Embryonic facial prominence (tissue), 1 donor: ENCODE data around the gene GRB2.
"Not testable (repeated sequence)": the region's sequence is repeated elsewhere in the genome, so short reads cannot be mapped to it uniquely, and the experiment has no call there.

Experiments used
- DNase-seq: peaks from one replicate; pipeline ENCODE4 v3.0.0-alpha.2; 2016; ENCODE audit errors: extremely low spot score

GRB2 gene

GRCh38 chr17:75319904-75320691 lies 85.4 kb downstream of the GRB2 start:
- no peak for DNase-seq

GRCh38 chr17:75318615-75319222 lies 86.8 kb downstream of the GRB2 start:
- no peak for DNase-seq

GRCh38 chr17:75318211-75318610 lies 87.3 kb downstream of the GRB2 start:
- DNase-seq: no peak

- no peak for DNase-seq
Observed at GRCh38 chr17:75317671-75318070, 87.8 kb downstream of the GRB2 start.

DNA sequence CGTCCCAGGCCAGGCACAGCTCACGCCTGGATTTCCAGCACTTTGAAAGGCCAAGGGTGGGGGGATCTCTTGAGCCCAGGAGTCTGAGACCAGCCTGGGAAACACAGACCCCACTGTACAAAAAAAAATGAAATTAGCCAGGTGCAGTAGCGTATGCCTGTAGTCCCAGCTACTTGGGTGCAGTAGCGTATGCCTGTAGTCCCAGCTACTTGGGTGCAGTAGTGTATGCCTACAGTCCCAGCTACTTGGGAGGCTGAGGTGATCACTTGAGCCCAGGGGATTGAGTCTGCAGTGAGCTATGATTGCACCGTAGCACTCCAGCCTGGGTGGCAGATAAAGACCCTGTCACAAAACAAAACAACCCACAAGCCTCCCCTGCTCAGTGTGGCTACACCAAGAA lies 89.2 kb downstream of the GRB2 start:
- DNase-seq: no peak

GRCh38 chr17:75315541-75316243 lies 89.8 kb downstream of the GRB2 start:
- no peak for DNase-seq

- no peak for DNase-seq
Observed at GRCh38 chr17:75313941-75314551, 91.4 kb downstream of the GRB2 start.

DNA sequence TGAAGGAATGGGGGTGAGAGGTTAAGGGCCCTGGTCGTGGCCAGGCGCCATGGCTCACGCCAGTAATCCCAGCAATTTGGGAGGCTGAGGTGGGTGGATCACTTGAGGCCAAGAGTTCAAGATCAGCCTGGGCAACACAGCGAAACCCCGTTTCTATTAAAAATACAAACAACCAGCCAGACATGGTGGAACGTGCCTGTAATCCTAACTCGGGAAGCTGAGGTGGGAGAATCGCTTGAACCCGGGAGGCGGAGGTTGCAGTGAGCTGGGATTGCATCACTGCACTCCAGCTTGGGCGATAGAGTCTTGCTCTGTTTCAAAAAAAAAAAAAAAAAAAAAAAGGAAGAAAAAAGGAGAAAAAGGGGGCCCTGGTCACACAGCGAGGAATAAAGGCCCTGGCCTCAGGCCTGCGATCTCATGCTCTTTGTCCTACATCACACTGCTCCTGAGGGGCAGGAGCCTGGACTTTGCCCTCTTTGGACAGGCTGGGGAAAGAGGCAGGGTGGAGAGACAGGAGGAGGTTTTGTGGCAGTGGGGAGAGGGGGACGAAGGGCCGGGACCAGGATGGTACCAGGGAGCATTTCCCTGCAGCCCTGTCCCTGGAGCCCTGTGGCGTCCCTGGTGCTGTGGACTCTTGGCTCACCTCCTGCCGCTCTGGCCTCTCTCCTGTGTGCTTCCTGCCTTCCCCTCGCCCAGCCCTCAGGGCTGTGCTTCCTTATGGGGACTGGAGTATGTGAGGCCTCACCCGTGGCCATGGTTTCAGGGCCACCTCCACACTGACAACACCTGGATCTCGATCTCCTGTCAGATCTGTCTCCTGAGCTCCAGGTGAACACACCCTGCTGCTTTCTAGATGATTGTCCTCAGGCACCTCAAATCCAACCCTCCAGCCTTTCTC lies 96.5 kb downstream of the GRB2 start:
- no peak for DNase-seq

GRCh38 chr17:75307957-75308731 lies 97.3 kb downstream of the GRB2 start:
- no peak for DNase-seq

- no peak for DNase-seq
Observed at GRCh38 chr17:75301502-75302206, 103.8 kb downstream of the GRB2 start.

- no peak for DNase-seq
Observed at GRCh38 chr17:75301049-75301448, 104.4 kb downstream of the GRB2 start.

- DNase-seq: no peak
Observed at GRCh38 chr17:75300280-75300679, 105.2 kb downstream of the GRB2 start.

GRCh38 chr17:75295201-75296158 lies 110.0 kb downstream of the GRB2 start:
- DNase-seq: no peak

- DNase-seq: not testable (repeated sequence)
Observed at GRCh38 chr17:75292810-75293448, 112.5 kb downstream of the GRB2 start.

DNA sequence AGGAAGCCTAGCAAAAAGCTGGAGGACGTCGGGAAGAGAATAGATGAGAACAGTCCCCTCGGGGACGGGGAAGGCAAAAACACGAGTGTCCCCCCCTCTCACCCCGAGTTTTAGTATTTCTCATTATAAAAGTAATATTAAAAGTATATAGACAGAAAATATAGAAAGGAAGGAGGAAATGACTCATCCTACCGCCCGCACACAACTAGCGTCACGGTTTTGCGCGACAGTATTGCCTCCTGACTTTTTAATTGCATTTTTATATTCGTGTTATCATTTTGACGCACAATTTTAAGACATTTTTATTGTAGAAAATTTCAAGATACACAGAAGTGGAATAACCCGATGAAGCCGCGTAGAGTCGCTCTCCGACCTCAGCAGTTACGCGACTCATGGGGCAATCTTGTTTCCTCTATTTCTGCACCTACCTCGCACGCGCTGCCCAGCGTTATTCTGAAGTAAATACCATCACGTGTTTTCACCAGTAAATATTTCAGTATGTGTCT lies 115.6 kb downstream of the GRB2 start:
- DNase-seq: peak; percentile 33

DNA sequence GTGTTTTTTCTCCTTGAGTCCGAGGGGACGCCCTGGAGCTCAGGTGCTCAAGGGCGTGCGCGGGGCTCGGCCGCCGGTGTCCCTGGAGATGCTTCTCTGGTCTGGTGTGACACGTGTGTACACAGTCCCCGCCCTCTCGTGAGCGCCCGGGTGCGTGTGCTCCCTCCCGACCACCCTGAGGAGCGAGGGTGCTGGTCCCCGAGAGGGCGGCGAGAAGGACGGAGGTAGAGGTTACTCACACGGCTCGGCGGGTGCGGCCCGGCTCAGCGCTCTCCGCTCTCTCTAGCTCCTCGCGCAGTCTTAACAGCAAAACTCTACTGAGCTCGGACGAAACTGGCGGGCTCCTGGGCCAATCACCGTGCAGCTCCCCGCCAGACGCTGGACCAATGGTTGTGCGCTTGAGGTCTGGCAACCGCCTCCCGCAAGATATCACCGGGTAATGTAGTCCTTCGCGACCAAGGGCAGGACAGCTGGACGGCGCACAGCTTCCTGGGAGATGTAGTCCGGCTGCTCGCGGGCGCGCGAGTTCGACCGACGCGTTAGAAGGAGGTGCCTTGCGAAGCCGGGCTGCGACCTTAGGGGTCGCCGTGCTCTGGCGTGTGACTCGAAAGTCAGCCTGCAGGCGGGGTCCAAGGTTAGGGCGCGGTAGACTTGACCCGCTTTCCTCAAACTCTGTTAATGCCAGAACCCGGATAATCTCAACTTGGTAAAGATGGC lies 116.2 kb downstream of the GRB2 start, which contains the start of gene SLC25A19:
TSS of gene SLC25A19 (minus strand) at position 319 of the 717 bp plus-strand sequence. CDS start 2,669 bp downstream, outside the sequence.
- peak; percentile 96 for DNase-seq

GRCh38 chr17:75288770-75289114 lies 116.7 kb downstream of the GRB2 start:
- DNase-seq: no peak
